ENCODE results near the gene ECHDC1. TPM values are rescaled to one million over a fixed set of nuclear protein-coding genes. Genes with fewer than 3 reads are reported as not detected.
A peak's percentile ranks its signal among the peaks of the same experiment; 100 is the strongest.

The ECHDC1 gene
- total RNA-seq, 1 donor from 2014 or later, result 30.3 TPM

GRCh38 chr6:127298475-127298874 is 44.9 kb downstream of the ECHDC1 start:
- no peaks in the 10 kb centered on the region for H3K27me3 ChIP-seq (ENCODE audit: control insufficient read depth, insufficient read depth, low read length)
- peaks cover 1% of the 10 kb centered on the region for H3K36me3 ChIP-seq (ENCODE audit: control insufficient read depth, insufficient read depth, low read length)
- no peak overlapping the region for H3K4me3 ChIP-seq (ENCODE audit: low read depth, low read length)
- FAIRE-seq, result no peak
- no peak for TF ChIP-seq CTCF (IDR thresholded peaks at IDR 0.05; ENCODE audit: insufficient read depth, low read length, severe bottlenecking)
- no peak for DNase-seq (ENCODE audit: low read depth)

GRCh38 chr6:127297502-127298070 is 45.8 kb downstream of the ECHDC1 start:
- Histone ChIP-seq H3K27me3 (ENCODE audit: control insufficient read depth, insufficient read depth, low read length) (no peaks in the 10 kb centered on the region), H3K4me3 (ENCODE audit: low read depth, low read length) (no peak overlapping the region), H3K36me3 (ENCODE audit: control insufficient read depth, insufficient read depth, low read length) (peaks cover 1% of the 10 kb centered on the region)
- no peak for TF ChIP-seq CTCF (IDR thresholded peaks at IDR 0.05; ENCODE audit: insufficient read depth, low read length, severe bottlenecking)
- FAIRE-seq (no peak), DNase-seq (ENCODE audit: low read depth) (no peak)

GRCh38 chr6:127291495-127291894 is 51.9 kb downstream of the ECHDC1 start:
- Histone ChIP-seq H3K4me3 (ENCODE audit: low read depth, low read length) (no peak overlapping the region), H3K36me3 (ENCODE audit: control insufficient read depth, insufficient read depth, low read length) (peaks cover 5% of the 10 kb centered on the region), H3K27me3 (ENCODE audit: control insufficient read depth, insufficient read depth, low read length) (no peaks in the 10 kb centered on the region)
- no peak for TF ChIP-seq CTCF (IDR thresholded peaks at IDR 0.05; ENCODE audit: insufficient read depth, low read length, severe bottlenecking)
- DNase-seq (ENCODE audit: low read depth) (peak; percentile 22), FAIRE-seq (no peak)

- peaks cover 5% of the 10 kb centered on the region for H3K36me3 ChIP-seq (ENCODE audit: control insufficient read depth, insufficient read depth, low read length)
- DNase-seq (ENCODE audit: low read depth) (no peak), FAIRE-seq (no peak)
- TF ChIP-seq CTCF (IDR thresholded peaks at IDR 0.05; ENCODE audit: insufficient read depth, low read length, severe bottlenecking), result no peak
- no peak overlapping the region for H3K4me3 ChIP-seq (ENCODE audit: low read depth, low read length)
- H3K27me3 ChIP-seq (ENCODE audit: control insufficient read depth, insufficient read depth, low read length), result no peaks in the 10 kb centered on the region
These were observed 52.8 kb downstream of the ECHDC1 start for GRCh38 chr6:127290391-127291265.

GRCh38 chr6:127289934-127290333 is 53.5 kb downstream of the ECHDC1 start:
- TF ChIP-seq CTCF (IDR thresholded peaks at IDR 0.05; ENCODE audit: insufficient read depth, low read length, severe bottlenecking), result no peak
- H3K36me3 ChIP-seq (ENCODE audit: control insufficient read depth, insufficient read depth, low read length), result peaks cover 5% of the 10 kb centered on the region
- no peak overlapping the region for H3K4me3 ChIP-seq (ENCODE audit: low read depth, low read length)
- no peaks in the 10 kb centered on the region for H3K27me3 ChIP-seq (ENCODE audit: control insufficient read depth, insufficient read depth, low read length)
- no peak for DNase-seq (ENCODE audit: low read depth)
- FAIRE-seq, result no peak

Measured in bronchial epithelial cell (primary cell).